NB4 (cell line): ENCODE data around the gene BTG2.

Experiments
- CTCF ChIP-seq: IDR thresholded peaks from one replicate; pipeline ENCODE4 v1.5.1; 2012; ENCODE audit warnings: low read depth, low read length
- POLR2A ChIP-seq: IDR thresholded peaks from 2 replicates; pipeline ENCODE4 v1.6.1; 2011; ENCODE audit warnings: mild to moderate bottlenecking; ENCODE audit not compliant: insufficient read length; ENCODE audit errors: extremely low read depth

DNA sequence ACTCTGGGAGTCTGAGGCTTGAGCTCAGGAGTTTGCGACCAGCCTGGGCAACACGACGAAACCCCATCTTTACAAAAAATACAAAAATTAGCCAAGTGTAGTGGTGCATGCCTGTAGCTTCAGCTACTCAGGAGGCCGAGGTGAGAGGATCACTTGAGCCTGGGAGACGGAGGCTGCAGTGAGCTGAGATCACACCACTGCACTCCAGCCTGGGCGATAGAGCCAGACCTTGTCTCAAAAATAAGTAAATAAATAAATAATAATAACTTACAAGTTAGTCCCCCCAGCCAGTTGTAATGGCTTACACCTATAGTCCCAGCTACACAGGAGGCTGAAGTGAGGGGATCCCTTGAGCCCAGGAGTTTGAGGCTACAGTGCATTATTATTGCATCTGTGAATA is 21.7 kb upstream of the BTG2 start:
- no peak for TF ChIP-seq CTCF
- TF ChIP-seq POLR2A, result no peak
